ENCODE measurements around the gene NFIL3. TPM values are rescaled to one million over a fixed set of nuclear protein-coding genes. Genes with fewer than 3 reads are reported as not detected.

Gene NFIL3
- polyA plus RNA-seq, 1 donor from 2014 or later, result 31.6 TPM

DNA sequence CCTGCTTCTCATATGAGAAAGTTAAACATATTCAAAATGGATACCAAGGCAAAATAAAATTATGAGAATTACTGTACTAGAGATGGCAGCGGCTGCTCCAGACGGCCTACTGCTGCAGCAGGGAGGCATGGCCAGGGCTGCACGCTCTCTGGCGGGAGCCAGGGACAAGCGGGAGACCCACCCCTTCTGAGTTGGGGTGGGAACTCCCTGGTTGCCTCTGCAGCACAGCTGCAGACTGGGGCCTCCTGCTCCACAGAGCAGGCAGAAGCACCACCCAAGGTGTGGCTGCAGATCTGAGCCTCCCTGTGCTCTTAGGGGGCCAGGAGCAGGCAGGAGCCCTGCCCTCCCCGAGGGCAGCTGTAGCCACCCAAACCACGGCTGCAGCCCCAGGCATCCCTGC is 59.6 kb downstream of the NFIL3 start:
- no peak for TF ChIP-seq MXI1 (conservative IDR thresholded peaks at IDR 0.05; ENCODE audit: poor library complexity, severe bottlenecking)
- TF ChIP-seq EZH2 (IDR thresholded peaks at IDR 0.05; ENCODE audit: borderline replicate concordance, insufficient read depth, low read length, poor library complexity, severe bottlenecking), result no peak
- TF ChIP-seq SMC3 (conservative IDR thresholded peaks at IDR 0.05; ENCODE audit: poor library complexity), result no peak
- no peak for TF ChIP-seq RAD21 (conservative IDR thresholded peaks at IDR 0.05)
- TF ChIP-seq, protein P1, sequence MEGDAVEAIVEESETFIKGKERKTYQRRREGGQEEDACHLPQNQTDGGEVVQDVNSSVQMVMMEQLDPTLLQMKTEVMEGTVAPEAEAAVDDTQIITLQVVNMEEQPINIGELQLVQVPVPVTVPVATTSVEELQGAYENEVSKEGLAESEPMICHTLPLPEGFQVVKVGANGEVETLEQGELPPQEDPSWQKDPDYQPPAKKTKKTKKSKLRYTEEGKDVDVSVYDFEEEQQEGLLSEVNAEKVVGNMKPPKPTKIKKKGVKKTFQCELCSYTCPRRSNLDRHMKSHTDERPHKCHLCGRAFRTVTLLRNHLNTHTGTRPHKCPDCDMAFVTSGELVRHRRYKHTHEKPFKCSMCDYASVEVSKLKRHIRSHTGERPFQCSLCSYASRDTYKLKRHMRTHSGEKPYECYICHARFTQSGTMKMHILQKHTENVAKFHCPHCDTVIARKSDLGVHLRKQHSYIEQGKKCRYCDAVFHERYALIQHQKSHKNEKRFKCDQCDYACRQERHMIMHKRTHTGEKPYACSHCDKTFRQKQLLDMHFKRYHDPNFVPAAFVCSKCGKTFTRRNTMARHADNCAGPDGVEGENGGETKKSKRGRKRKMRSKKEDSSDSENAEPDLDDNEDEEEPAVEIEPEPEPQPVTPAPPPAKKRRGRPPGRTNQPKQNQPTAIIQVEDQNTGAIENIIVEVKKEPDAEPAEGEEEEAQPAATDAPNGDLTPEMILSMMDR (IDR thresholded peaks at IDR 0.05; ENCODE audit: poor library complexity, severe bottlenecking), result no peak
- no peak for TF ChIP-seq EP300 (conservative IDR thresholded peaks at IDR 0.05; ENCODE audit: poor library complexity, severe bottlenecking)
- TF ChIP-seq POLR2AphosphoS5 (IDR thresholded peaks at IDR 0.05), result no peak
- TF ChIP-seq, protein P2, sequence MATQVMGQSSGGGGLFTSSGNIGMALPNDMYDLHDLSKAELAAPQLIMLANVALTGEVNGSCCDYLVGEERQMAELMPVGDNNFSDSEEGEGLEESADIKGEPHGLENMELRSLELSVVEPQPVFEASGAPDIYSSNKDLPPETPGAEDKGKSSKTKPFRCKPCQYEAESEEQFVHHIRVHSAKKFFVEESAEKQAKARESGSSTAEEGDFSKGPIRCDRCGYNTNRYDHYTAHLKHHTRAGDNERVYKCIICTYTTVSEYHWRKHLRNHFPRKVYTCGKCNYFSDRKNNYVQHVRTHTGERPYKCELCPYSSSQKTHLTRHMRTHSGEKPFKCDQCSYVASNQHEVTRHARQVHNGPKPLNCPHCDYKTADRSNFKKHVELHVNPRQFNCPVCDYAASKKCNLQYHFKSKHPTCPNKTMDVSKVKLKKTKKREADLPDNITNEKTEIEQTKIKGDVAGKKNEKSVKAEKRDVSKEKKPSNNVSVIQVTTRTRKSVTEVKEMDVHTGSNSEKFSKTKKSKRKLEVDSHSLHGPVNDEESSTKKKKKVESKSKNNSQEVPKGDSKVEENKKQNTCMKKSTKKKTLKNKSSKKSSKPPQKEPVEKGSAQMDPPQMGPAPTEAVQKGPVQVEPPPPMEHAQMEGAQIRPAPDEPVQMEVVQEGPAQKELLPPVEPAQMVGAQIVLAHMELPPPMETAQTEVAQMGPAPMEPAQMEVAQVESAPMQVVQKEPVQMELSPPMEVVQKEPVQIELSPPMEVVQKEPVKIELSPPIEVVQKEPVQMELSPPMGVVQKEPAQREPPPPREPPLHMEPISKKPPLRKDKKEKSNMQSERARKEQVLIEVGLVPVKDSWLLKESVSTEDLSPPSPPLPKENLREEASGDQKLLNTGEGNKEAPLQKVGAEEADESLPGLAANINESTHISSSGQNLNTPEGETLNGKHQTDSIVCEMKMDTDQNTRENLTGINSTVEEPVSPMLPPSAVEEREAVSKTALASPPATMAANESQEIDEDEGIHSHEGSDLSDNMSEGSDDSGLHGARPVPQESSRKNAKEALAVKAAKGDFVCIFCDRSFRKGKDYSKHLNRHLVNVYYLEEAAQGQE (IDR thresholded peaks at IDR 0.05; ENCODE audit: borderline replicate concordance), result no peak
- no peak for TF ChIP-seq TAF1 (IDR thresholded peaks at IDR 0.05; ENCODE audit: low read depth)
- H3K36me3 ChIP-seq (ENCODE audit: insufficient read depth, low read length), result no peaks in the 10 kb centered on the region
- H2AFZ ChIP-seq (ENCODE audit: low read depth, low read length), result no peak overlapping the region
- no peaks in the 10 kb centered on the region for H3F3A ChIP-seq (ENCODE audit: insufficient read depth, low read length, poor library complexity, severe bottlenecking)
- no peak overlapping the region for H3K9ac ChIP-seq (ENCODE audit: low read length)
- H4K20me1 ChIP-seq (ENCODE audit: insufficient read depth), result no peaks in the 10 kb centered on the region
- H3K9me3 ChIP-seq (ENCODE audit: low read length), result no peaks in the 10 kb centered on the region
- H3K4me3 ChIP-seq (ENCODE audit: low read length), result no peak overlapping the region
- H3K9me2 ChIP-seq (ENCODE audit: insufficient read depth, low read length), result no peaks in the 10 kb centered on the region
- no peak overlapping the region for H3K27ac ChIP-seq (ENCODE audit: low read length)
- H3K4me2 ChIP-seq (ENCODE audit: low read length), result no peak overlapping the region
- H3K27me3 ChIP-seq (ENCODE audit: insufficient read depth, low read depth, low read length), result no peaks in the 10 kb centered on the region
- H3K79me2 ChIP-seq (replicated peaks; ENCODE audit: insufficient read depth, low read length), result peaks cover 10% of the 10 kb centered on the region

DNA sequence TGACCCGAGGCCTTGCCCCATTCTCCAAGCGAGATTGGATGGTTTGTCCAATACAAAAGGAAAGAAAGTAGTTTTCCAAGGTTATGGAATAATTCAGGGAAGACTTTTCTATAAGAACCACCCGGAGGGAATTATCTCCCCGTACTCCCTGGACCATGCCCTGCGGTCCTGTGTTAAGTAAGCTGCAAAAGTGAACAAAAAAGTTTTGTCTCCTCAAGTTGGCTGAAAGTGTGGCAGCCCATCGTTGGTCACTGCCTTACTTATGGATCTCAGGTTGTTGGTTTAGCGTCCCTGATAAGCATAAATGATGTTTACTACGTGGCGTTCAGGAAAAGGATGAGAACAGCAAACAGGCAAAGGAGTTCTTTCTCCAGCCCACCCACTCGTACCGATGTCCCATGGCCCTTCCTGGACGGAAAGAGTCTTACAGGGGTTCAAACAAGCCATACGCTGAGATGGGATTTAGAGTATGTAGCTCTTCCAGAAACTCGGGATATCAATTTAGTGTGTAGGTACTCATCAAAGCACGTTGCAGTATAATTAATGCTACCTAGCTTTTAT is 61.5 kb downstream of the NFIL3 start:
- H3K36me3 ChIP-seq (ENCODE audit: insufficient read depth, low read length), result no peaks in the 10 kb centered on the region
- H2AFZ ChIP-seq (ENCODE audit: low read depth, low read length), result peak overlapping the region; percentile 47
- H3K27ac ChIP-seq (ENCODE audit: low read length), result no peak overlapping the region
- peak overlapping the region; percentile 82 for H3K9ac ChIP-seq (ENCODE audit: low read length)
- no peaks in the 10 kb centered on the region for H4K20me1 ChIP-seq (ENCODE audit: insufficient read depth)
- no peaks in the 10 kb centered on the region for H3K9me2 ChIP-seq (ENCODE audit: insufficient read depth, low read length)
- H3K4me3 ChIP-seq (ENCODE audit: low read length), result peak overlapping the region; percentile 97
- H3K79me2 ChIP-seq (replicated peaks; ENCODE audit: insufficient read depth, low read length), result peaks cover 29% of the 10 kb centered on the region
- H3K9me3 ChIP-seq (ENCODE audit: low read length), result no peaks in the 10 kb centered on the region
- no peaks in the 10 kb centered on the region for H3F3A ChIP-seq (ENCODE audit: insufficient read depth, low read length, poor library complexity, severe bottlenecking)
- no peaks in the 10 kb centered on the region for H3K27me3 ChIP-seq (ENCODE audit: insufficient read depth, low read depth, low read length)
- no peak overlapping the region for H3K4me2 ChIP-seq (ENCODE audit: low read length)
- TF ChIP-seq, protein P2 (IDR thresholded peaks at IDR 0.05; ENCODE audit: borderline replicate concordance), result no peak
